Activated CD4-positive, alpha-beta T cell treated with anti-CD3 and anti-CD28 coated beads, Interleukin-2, amount 50 U/mL, for 24 hours (primary cell): ENCODE measurements around the gene TOP2B.

ENCODE experiments used
- DNase-seq, 2 donors: peaks; one replicate each; pipeline ENCODE4 v3.0.0-alpha.2; 2020; ENCODE audit warnings: low read depth in 1 of 2, low spot score in 1 of 2

Gene TOP2B

GRCh38 chr3:25673738-25674298 is 9.1 kb upstream of the TOP2B start:
- DNase-seq: no peak

- no peak for DNase-seq
These were observed 891 bp upstream of the TOP2B start for GRCh38 chr3:25665315-25666280.

DNA sequence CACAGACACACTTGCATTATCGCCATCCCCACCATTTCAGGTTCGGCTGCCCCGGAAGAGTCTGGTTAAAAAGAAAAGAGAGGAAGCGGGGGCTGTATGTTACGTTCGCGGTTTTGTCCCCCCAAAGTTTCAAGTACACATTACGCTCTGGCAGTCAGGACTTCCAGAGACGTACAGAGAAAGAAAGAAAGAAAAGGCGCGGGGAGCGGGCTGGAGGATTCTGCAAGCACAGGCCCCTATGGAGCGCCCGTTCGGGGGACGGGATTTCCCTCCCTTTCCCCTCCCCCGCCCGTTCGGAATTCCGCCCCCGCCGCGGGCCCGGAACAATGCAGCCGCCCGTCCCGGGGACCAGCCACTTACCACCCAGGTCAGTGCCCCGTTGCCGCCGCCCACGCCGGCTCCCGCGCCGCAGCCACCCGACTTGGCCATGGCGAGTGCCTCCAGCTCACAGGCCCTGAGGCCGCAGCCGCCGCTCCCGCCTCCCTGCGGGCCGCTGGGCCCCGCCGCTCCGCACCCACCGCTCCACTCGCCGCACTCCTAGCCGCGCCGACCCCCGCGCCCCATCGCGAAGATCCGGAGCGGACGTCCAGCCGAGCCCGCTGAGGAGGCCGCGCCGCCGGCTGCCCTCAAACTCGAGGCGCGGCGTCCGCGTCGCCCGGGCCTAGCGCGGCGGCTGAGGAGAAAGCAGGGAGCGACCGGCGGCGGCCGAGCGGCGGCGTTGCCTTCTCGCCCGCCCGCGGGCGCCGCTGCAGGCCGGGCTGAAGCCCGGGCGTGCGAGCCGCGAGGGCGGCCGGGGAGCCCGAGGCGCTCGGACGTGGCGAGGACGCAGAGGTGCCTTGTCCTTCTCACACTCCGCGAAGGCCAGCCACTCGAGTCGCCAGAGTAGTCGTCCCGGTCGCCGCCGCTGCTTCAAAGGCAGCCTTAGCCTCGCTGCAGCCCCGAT is 567 bp downstream of the TOP2B start:
- DNase-seq: peak; percentile 46 to 53

DNA sequence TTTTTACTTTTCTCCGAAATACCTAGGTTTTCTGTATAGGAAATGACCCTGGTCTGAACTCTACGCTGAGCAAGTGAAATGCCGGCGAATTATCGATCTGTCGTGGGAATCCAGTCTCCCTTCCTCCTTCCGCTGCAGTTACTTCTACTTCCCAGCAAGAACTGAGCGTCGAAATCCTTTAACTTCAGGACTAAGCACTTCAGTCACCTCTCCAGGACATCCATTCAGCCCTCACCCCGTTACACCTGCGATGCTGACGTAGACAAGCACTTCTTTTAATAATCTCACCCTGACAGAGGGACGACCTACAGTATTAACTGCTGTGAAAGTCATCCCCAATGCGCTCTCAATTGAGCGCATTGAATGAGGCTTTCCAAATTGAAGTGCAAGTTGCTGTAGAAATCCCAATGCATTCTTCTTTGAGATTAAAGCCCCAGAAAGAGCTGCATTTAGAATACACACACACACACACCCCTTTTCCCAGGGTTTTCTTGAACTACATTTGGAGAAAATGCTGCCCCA is 1.3 kb downstream of the TOP2B start:
- DNase-seq: no peak

DNA sequence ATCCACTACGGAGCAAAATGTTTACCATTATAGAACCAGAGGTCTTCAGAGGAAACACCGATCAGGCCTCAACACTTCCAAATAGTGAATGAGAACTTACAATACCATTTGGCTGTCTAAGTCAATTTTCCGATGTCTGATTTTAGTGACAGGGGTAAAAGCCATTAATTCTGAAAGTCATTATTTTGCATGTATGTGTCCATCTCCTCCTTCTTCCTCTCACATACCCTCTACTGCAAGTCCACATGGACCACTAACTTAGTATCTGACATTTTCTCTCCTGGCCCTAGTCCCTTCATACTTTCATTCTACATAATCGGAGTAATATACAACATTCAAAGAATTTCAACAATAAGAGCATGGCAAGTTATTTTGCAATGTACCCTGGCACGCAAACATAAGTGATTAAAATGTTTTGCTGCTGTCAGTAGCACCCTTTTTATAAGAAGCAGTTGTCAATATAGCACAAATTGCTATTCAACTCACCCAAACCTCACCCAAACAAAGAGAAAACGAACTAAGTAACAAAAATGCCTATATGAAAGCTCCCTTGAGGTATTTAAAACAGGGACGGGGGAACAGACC is 1.9 kb downstream of the TOP2B start:
- DNase-seq: no peak

DNA sequence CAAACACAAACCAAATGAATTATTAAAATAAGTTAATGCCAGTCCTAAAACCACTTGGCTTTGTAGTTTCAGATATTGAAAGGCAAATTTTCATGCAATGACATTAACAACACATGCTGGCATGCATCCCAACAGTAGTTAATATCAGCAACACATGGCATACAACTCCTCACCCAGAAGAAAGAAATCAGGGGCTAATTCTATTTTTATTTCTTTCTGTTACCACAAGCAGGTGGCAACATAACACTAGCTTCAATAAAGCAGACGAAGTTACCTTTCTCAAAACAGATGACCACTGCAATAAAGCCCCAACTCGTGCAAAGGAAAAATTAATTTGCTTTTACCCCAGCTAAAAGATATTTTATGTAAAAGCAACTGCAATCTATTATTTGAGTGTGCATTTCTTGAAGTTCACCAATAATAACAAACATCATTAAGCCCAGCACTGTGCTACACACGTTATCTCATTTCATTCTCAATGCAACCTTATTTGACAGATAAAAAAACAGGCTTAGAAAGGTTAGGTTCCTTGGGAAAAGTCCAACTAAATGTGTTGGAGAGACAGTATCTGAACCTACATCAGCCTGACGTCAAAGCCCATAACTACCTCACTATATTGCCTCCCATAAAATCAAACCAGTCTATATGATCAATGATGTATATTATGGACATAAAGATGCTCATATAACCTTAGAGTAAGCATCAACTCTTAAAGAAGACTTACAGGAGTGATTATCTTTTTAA is 2.8 kb downstream of the TOP2B start:
- no peak for DNase-seq

DNA sequence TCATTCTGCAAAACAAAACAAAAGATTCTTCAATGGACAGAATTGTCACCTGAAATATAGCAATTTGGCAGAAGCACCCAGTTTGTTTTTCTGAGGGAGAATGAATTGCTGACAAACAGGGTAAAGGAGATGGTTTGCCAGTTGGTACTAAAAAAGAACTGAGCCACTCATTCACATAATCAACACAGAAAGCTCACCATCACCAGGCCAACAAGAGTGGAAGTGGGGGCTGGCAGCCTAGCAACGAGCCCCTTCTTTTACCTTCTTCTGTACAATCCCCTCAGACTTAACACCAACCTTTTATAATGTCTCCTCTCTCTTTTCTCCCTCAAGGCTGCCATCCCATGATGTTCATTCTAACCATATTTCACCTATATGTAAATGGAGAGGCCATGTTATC is 5.9 kb downstream of the TOP2B start:
- DNase-seq: no peak

GRCh38 chr3:25657293-25657692 is 7.4 kb downstream of the TOP2B start:
- DNase-seq: no peak

DNA sequence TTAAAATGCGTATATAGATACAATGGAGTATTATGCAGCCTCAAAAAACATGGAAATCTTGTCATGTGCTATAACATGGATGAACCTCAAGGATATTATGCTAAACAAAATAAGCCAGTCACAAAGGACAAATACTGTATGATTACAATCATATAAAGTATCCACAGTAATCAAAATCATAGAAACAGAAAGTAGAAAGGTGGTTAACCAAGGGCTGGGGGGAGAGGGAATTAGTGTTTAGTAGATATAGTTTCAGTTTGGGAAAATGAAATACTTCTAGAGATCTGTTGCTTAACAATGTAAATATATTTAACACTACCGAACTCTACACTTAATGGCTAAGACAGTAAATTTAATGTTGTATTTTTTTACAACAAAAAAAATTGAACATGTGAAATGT is 9.0 kb downstream of the TOP2B start:
- DNase-seq: no peak

DNA sequence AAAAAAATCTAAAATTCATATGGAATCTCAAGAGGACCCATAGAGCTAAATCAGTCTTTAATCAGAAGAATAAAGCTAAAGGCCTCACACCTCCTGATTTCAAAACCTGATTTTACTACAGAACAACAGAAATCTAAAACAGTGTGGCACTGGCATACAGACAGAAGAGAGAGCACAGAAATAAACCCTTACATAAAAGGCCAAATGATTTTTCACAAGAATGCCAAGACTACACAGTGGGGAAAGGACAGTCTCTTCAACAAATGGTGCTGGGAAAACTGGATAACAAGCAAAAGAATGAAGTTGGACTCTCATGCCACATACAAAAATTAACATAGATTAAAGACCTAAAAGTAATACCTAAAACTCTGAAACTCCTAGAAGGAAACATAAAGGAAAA is 10.1 kb downstream of the TOP2B start:
- no peak for DNase-seq

- DNase-seq: no peak
These were observed 11.4 kb downstream of the TOP2B start for GRCh38 chr3:25653322-25653721.

- no peak for DNase-seq
These were observed 11.8 kb downstream of the TOP2B start for GRCh38 chr3:25652921-25653320.

DNA sequence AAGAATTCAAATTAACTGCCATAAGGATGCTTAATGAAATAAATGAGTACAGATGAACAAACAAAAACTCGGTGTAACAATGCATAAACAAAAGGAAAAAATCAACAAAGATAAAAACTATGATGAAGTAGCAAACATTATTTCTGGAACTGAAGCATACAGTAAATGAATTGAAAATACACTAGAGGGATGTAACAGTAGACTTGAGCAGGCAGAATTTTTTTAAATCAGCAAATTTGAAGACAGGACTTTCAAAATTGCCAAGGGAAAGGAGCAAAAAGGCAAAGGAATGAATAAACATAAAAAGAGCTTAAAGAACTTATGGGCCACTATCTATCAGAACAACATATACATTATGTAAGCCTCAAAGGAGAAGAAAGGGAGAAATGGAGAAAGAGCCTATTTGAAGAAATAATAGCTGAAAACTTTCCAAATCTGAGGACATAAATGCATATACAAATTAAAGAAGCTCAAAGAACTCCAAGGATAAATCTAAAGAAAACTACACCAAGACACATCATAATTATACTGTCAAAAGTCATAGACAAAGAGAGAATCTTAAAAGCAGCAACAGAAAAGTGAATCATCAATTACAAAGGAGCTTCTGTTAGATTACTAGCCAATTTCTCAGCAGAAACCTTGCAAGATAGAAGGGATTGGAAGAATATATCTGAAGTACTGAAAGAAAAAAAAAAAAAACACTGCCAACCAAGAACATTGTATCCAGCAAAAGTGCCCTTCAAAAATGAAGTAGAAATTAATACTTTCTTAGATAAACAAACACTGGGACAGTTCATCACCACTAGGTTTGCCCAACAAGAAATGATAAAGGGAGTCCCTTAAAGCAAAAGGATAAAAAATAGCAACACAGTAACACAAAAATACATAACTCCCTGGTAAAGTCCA is 15.5 kb downstream of the TOP2B start:
- DNase-seq: no peak

GRCh38 chr3:25648107-25648535 is 16.6 kb downstream of the TOP2B start:
- DNase-seq: peak; percentile 76 to 86

- DNase-seq: no peak
These were observed 29.7 kb downstream of the TOP2B start for GRCh38 chr3:25635038-25635437.

GRCh38 chr3:25633919-25634318 is 30.8 kb downstream of the TOP2B start:
- no peak for DNase-seq

DNA sequence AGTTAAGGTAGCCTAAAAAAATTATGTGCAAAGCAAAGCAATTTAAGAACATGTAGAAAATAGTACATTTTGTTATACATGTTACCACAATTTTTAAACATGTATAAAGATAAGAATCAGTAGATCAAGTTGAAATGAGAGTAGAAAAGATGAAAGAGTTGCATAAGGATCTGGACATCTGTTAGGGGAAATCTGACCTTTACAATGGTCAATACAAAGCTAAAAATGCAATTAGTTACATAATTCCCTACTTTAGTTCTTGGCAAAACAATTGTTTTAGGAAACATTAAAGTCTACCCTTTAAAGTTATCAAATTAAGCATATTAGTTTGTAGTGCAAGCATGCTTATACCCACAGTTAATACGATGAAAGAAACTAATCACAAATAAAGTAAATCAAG is 32.7 kb downstream of the TOP2B start:
- DNase-seq: no peak

- DNase-seq: no peak
These were observed 43.6 kb downstream of the TOP2B start for GRCh38 chr3:25621087-25621486.

DNA sequence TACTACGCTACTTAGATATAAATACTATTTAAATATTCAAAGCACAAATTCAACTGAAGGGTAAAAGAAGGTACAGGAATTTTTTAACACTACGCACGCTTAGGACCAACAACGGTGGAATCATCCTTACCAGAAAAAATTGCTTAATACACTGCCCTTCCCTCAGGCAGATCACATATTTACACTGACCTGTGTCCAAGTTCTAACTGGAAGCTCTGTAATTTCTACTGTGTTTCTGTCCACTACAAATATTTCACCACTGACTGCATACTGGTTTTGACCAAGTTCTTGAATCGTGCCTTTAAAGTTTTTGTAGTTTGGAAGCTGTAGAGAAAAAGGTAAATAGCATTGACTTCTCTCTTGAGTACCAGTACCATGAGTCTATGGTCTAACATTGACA is 44.2 kb downstream of the TOP2B start:
- DNase-seq: no peak
